Cardiac fibroblast (primary cell): ENCODE data around the gene LYSMD4.

ENCODE experiments used
- DNase-seq, 2 donors: peaks; one replicate each; pipeline versions ENCODE4 v3.0.0 to v3.0.0-alpha.2; 2010; ENCODE audit warnings: low read depth in 2 of 2
- H3K4me3 ChIP-seq, 2 donors: replicated peaks in 1 of 2; 1 replicate in 1 of 2; 2 replicates in 1 of 2; pipeline ENCODE4 v1.5.1; 2011; ENCODE audit warnings: low read depth in 2 of 2, low read length in 2 of 2, mild to moderate bottlenecking in 2 of 2, moderate library complexity in 1 of 2
- TF ChIP-seq, protein P1 (sequence below): IDR thresholded peaks from one replicate; pipeline ENCODE4 v1.5.1; 2011; ENCODE audit warnings: low read depth, mild to moderate bottlenecking, low read length, inconsistent platforms

LYSMD4 gene

DNA sequence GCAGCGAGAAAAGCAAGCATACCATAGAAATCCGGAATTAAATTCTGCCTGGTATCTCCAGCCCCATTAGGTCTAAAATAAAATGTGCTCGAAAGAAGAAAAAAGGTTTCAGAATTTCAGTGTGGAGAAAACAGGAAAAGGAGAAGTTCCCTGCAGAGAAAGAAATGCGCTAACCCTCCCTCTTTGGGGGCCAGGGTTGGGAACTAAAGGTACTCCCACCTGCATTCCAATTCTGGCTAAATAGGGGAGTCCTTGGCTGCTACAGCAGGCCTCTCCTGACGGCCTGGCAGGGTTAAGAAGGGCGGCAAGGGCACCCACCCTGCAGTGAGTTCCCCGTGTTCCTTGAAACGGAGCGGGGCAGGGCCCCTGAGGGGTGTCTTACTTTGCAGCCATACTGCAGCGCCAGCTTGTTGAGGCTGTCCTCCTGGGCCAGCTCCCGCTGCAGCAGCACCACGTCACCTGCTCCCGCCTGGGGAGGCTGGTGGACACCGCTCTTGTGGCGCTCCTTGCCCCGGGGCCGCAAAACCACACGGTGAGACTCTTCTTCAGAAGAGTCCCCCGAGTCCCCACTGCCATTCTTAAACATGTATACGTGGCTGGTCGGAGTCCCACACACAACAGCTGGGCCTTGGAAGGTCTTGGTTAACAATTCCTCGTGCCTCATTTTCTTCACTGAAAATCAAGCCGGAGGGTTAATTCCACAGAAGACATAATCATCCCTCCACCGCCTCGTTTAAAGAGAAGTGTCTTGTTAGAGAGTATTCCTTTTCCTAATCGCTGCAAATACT is 1.7 kb downstream of the LYSMD4 start:
- TF ChIP-seq, protein P1, sequence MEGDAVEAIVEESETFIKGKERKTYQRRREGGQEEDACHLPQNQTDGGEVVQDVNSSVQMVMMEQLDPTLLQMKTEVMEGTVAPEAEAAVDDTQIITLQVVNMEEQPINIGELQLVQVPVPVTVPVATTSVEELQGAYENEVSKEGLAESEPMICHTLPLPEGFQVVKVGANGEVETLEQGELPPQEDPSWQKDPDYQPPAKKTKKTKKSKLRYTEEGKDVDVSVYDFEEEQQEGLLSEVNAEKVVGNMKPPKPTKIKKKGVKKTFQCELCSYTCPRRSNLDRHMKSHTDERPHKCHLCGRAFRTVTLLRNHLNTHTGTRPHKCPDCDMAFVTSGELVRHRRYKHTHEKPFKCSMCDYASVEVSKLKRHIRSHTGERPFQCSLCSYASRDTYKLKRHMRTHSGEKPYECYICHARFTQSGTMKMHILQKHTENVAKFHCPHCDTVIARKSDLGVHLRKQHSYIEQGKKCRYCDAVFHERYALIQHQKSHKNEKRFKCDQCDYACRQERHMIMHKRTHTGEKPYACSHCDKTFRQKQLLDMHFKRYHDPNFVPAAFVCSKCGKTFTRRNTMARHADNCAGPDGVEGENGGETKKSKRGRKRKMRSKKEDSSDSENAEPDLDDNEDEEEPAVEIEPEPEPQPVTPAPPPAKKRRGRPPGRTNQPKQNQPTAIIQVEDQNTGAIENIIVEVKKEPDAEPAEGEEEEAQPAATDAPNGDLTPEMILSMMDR: no peak
- peak overlapping the region; percentile 82 to 86 for H3K4me3 ChIP-seq
- DNase-seq: no peak

DNA sequence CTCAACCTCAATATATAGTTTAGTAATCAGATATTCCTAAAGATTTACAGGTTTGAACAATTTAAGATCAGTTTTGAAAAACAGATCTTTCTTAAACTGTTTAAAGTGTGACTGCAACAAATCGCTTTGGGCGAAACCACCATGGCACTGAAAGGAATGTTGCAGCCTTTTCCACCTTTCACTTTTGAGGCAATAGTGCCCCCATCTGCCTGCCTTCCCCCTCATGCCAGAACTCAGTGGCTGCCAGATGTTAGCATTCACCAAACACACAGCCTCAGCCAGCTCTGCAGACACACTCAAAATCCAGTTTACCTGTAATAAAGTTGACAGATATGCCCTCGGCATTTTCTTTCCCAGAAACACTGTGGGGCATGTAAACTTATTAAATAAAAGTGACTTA is 3.3 kb downstream of the LYSMD4 start:
- TF ChIP-seq, protein P1: peak; percentile 33
- peak; percentile 57 to 76 for DNase-seq
- no peak overlapping the region for H3K4me3 ChIP-seq

DNA sequence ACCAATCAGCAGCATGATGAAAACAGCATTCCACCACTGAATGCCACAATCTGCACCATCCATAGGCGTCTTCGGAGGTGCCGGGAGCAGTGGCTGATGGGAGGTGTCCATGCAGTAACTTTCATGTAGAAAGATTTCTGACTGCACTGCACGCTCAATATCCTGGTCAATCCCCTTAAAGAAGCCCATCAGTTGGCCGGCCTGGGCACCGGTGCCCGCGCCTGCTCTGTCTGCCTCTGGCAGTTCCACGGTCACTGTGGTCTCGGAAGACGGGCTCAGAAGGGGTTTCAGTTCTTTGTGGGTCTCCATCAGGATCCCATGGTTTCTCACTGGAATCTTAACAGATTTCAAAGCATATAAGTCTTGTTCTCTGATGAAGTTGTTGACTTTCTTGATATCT is 3.9 kb downstream of the LYSMD4 start:
- no peak overlapping the region for H3K4me3 ChIP-seq
- TF ChIP-seq, protein P1: no peak
- no peak for DNase-seq

- H3K4me3 ChIP-seq: no peak overlapping the region
- TF ChIP-seq, protein P1: no peak
- no peak for DNase-seq
Observed at GRCh38 chr15:99728916-99729315, 4.3 kb downstream of the LYSMD4 start.

- DNase-seq: no peak
- TF ChIP-seq, protein P1: no peak
- no peak overlapping the region for H3K4me3 ChIP-seq
Observed at GRCh38 chr15:99727733-99728132, 5.5 kb downstream of the LYSMD4 start.

GRCh38 chr15:99727330-99727729 is 5.9 kb downstream of the LYSMD4 start:
- DNase-seq: no peak
- TF ChIP-seq, protein P1: no peak
- no peak overlapping the region for H3K4me3 ChIP-seq

DNA sequence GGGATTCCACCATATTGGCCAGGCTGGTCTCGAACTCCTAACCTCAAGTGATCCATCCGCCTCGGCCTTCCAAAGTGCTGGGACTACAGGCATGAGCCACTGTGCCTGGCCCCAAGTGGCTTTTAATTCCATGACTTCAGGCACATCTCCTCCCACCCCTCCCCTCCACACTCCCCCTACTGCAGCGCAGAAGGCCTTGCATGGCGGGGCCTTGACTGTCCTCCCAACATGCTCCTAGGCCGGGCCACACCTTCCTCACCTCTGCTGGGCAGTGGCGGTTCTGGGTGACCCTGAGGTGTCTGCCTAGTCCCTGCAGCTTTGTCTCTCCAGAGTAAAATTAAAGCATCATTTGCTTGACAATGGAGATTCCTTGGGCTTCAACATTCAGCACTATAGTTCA is 6.9 kb downstream of the LYSMD4 start:
- TF ChIP-seq, protein P1: no peak
- DNase-seq: no peak
- H3K4me3 ChIP-seq: no peak overlapping the region
